Neural cell (in vitro differentiated cells): ENCODE results near the gene TSPAN18.

Experiments
- CTCF ChIP-seq: fragments of 450-650 bp; IDR thresholded peaks from 2 replicates; pipeline ENCODE4 v1.5.1; 2014; ENCODE audit warnings: antibody characterized with exemption, mild to moderate bottlenecking, moderate library complexity; ENCODE audit not compliant: poor library complexity, severe bottlenecking
- POLR2AphosphoS5 ChIP-seq: IDR thresholded peaks from 2 replicates; pipeline ENCODE4 v1.6.1; 2012

GRCh38 chr11:44914105-44914504 lies 187.3 kb downstream of the TSPAN18 start:
- TF ChIP-seq CTCF, result no peak
- TF ChIP-seq POLR2AphosphoS5, result no peak
